Endothelial cell (in vitro differentiated cells): ENCODE measurements around the gene LIN7A. TPM values are rescaled to one million over a fixed set of nuclear protein-coding genes. Genes with fewer than 3 reads are reported as not detected.

ENCODE experiments used
- DNase-seq: peaks from one replicate; pipeline ENCODE4 v3.0.0; 2021; ENCODE audit warnings: low spot score
- H3K27ac Mint-ChIP-seq: one replicate; pipeline ENCODE4 v1.8.0; 2021; ENCODE audit warnings: mixed read lengths, inconsistent platforms; ENCODE audit not compliant: unreplicated experiment
- H3K27me3 Mint-ChIP-seq: one replicate; pipeline ENCODE4 v1.8.0; 2021; ENCODE audit warnings: mild to moderate bottlenecking, moderate library complexity, mixed read lengths, inconsistent platforms; ENCODE audit not compliant: unreplicated experiment
- H3K36me3 Mint-ChIP-seq: one replicate; pipeline ENCODE4 v1.8.0; 2021; ENCODE audit warnings: mild to moderate bottlenecking, low read depth, mixed read lengths, inconsistent platforms; ENCODE audit not compliant: unreplicated experiment
- H3K4me1 Mint-ChIP-seq: one replicate; pipeline ENCODE4 v1.8.0; 2021; ENCODE audit warnings: mild to moderate bottlenecking, mixed read lengths, inconsistent platforms; ENCODE audit not compliant: unreplicated experiment
- H3K4me3 Mint-ChIP-seq: one replicate; pipeline ENCODE4 v1.8.0; 2021; ENCODE audit warnings: mild to moderate bottlenecking, mixed read lengths, inconsistent platforms; ENCODE audit not compliant: unreplicated experiment
- H3K9me3 Mint-ChIP-seq: one replicate; pipeline ENCODE4 v1.8.0; 2021; ENCODE audit warnings: mixed read lengths, inconsistent platforms; ENCODE audit not compliant: unreplicated experiment
- CTCF ChIP-seq: fragments of 200-600 bp; sonication (generic); IDR thresholded peaks from one replicate; pipeline ENCODE4 v1.5.0; 2021; ENCODE audit warnings: antibody characterized with exemption; ENCODE audit not compliant: unreplicated experiment
- total RNA-seq: library from RNA; stranded (reverse); fragmentation: NEBNext Ultra II Directional; extraction: Animal tissue kit (Norgen Biotek cat#: 25700); gene quantifications from one replicate; pipeline ENCODE4 v1.2.1, GENCODE V29; 2021; ENCODE audit not compliant: unreplicated experiment

LIN7A gene
- total RNA-seq, 1 donor from 2014 or later: 34.0 TPM

GRCh38 chr12:80781313-80781712 is 156.4 kb downstream of the LIN7A start:
- Mint-ChIP-seq H3K4me1 (no peaks in the 10 kb centered on the region), H3K4me3 (no peak overlapping the region), H3K36me3 (peaks cover 4% of the 10 kb centered on the region), H3K27me3 (peaks cover 4% of the 10 kb centered on the region), H3K9me3 (peaks cover 4% of the 10 kb centered on the region), H3K27ac (no peak overlapping the region)
- DNase-seq: no peak
- TF ChIP-seq CTCF: no peak

GRCh38 chr12:80780746-80781145 is 157.0 kb downstream of the LIN7A start:
- TF ChIP-seq CTCF: no peak
- Mint-ChIP-seq H3K27me3 (peaks cover 4% of the 10 kb centered on the region), H3K27ac (no peak overlapping the region), H3K9me3 (peaks cover 4% of the 10 kb centered on the region), H3K4me3 (no peak overlapping the region), H3K36me3 (peaks cover 4% of the 10 kb centered on the region), H3K4me1 (no peaks in the 10 kb centered on the region)
- no peak for DNase-seq

GRCh38 chr12:80778005-80778541 is 159.7 kb downstream of the LIN7A start:
- Mint-ChIP-seq H3K27ac (no peak overlapping the region), H3K9me3 (peaks cover 4% of the 10 kb centered on the region), H3K4me1 (no peaks in the 10 kb centered on the region), H3K4me3 (no peak overlapping the region), H3K36me3 (no peaks in the 10 kb centered on the region), H3K27me3 (peaks cover 1% of the 10 kb centered on the region)
- no peak for DNase-seq
- TF ChIP-seq CTCF: no peak

GRCh38 chr12:80777587-80777986 is 160.1 kb downstream of the LIN7A start:
- Mint-ChIP-seq H3K27ac (no peak overlapping the region), H3K4me1 (no peaks in the 10 kb centered on the region), H3K36me3 (no peaks in the 10 kb centered on the region), H3K4me3 (no peak overlapping the region), H3K9me3 (peaks cover 4% of the 10 kb centered on the region), H3K27me3 (peaks cover 1% of the 10 kb centered on the region)
- TF ChIP-seq CTCF: no peak
- no peak for DNase-seq

- DNase-seq: no peak
- Mint-ChIP-seq H3K27ac (no peak overlapping the region), H3K36me3 (no peaks in the 10 kb centered on the region), H3K27me3 (no peaks in the 10 kb centered on the region), H3K4me3 (no peak overlapping the region), H3K9me3 (no peaks in the 10 kb centered on the region), H3K4me1 (no peaks in the 10 kb centered on the region)
- no peak for TF ChIP-seq CTCF
Measured at GRCh38 chr12:80776706-80777105, 161.0 kb downstream of the LIN7A start.
